Mesodermal cell (in vitro differentiated cells): ENCODE results near the gene SYNE1.

Experiments
- H3K27ac ChIP-seq: 2 replicates; pipeline ENCODE4 v1.7.0; 2013; ENCODE audit warnings: mild to moderate bottlenecking, low read depth, low read length, moderate library complexity; ENCODE audit not compliant: severe bottlenecking
- H3K36me3 ChIP-seq: 2 replicates; pipeline ENCODE4 v1.7.1; 2013; ENCODE audit warnings: mild to moderate bottlenecking, low read length, moderate library complexity; ENCODE audit not compliant: control insufficient read depth, insufficient read depth
- H3K4me1 ChIP-seq: one replicate; pipeline ENCODE4 v1.7.1; 2013; ENCODE audit warnings: mild to moderate bottlenecking, low read length; ENCODE audit not compliant: insufficient read depth, control insufficient read depth, poor library complexity, severe bottlenecking
- H3K4me3 ChIP-seq: 2 replicates; pipeline ENCODE4 v1.7.0; 2013; ENCODE audit warnings: low read length, control low read depth, mild to moderate bottlenecking; ENCODE audit not compliant: insufficient read depth, poor library complexity, severe bottlenecking; ENCODE audit errors: extremely low read depth
- H3K9me3 ChIP-seq: 2 replicates; pipeline ENCODE4 v1.7.1; 2013; ENCODE audit warnings: mild to moderate bottlenecking, low read length, moderate library complexity; ENCODE audit not compliant: control insufficient read depth
- WGBS, 2 experiments: methylation state at CpG; one replicate each; pipeline ENCODE4 v1.1.5; 2013; ENCODE audit warnings: missing lambda C conversion rate in 2 of 2; ENCODE audit not compliant: insufficient coverage in 2 of 2; 5-methylcytosine and 5-hydroxymethylcytosine counted together

Gene SYNE1

DNA sequence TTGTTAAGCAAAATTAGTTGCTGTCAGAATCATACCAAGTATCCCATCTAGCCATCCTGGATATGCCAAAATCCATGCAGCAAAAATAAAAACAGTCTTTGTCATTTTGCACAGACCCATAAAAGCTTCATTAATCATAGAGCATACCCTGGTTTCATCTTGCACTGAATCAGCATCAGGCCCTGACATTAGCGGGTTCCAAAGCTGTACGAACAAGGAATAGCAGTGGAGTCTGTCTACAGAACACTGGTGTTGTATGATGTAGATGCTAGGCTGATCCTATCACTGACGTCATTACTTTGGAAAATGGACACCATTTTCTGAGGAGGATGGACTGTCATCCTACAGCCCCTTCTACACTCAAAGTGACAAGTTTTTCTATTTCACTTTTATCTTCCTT, 514.1 kb downstream of the SYNE1 start:
- no peak overlapping the region for H3K27ac ChIP-seq
- peaks cover 10% of the 10 kb centered on the region for H3K4me1 ChIP-seq
- 100% methylated on average over 1 of the region's 3 CpGs; no CpG with 5 or more reads in 1 of the 2 experiments for WGBS, 2 experiments
- H3K4me3 ChIP-seq: no peak overlapping the region
- H3K36me3 ChIP-seq: peaks cover 22% of the 10 kb centered on the region
- no peaks in the 10 kb centered on the region for H3K9me3 ChIP-seq

DNA sequence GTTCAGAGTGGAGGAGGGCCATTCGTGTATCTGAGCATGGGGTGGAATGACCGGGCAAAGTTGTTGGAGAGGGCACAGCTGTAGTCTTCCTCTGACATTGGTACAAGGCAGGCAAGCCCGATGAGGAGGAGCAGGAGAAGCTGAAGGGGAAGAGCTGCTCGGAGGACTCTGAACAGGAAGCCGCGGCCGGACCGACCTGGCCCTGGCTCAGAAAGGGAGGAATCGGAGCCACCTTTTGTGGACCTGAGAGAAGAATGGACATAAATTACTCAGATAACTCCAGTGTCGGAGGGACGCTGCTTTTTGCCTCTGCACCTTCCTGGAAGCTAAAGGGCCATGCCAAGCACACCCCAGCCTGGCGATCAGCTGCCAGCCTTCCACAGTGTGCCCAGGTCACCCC, 514.7 kb downstream of the SYNE1 start:
- WGBS, 2 experiments: 91 to 96% methylated on average over 8 to 9 of the region's 12 CpGs
- Histone ChIP-seq H3K4me3 (no peak overlapping the region), H3K4me1 (peaks cover 4% of the 10 kb centered on the region), H3K27ac (no peak overlapping the region), H3K36me3 (peaks cover 22% of the 10 kb centered on the region), H3K9me3 (no peaks in the 10 kb centered on the region)

GRCh38 chr6:152121910-152122309, 515.3 kb downstream of the SYNE1 start:
- H3K4me1 ChIP-seq: no peaks in the 10 kb centered on the region
- 86 to 100% methylated on average over 2 of the region's 3 CpGs for WGBS, 2 experiments

DNA sequence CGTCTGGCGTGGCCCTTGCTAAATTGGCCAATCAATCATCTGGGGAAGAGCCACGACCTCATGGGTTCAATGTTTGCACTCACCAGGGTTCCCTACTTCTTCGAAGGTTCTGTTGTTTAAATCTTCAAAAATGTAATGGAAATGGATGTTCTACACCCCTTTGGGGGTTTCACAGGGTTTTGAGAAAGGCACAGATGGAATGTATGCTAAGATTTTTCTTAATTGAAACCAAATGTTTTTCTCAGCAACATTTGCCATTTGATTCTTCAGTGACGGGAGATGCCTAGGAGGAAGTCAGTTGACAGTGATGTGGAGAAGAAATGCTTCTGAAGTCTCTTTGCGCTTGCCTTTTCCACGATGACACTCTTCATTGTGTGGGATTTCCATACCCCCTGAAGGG, 517.3 kb downstream of the SYNE1 start:
- H3K27ac ChIP-seq: no peak overlapping the region
- no peak overlapping the region for H3K4me3 ChIP-seq
- H3K9me3 ChIP-seq: no peaks in the 10 kb centered on the region
- no peaks in the 10 kb centered on the region for H3K4me1 ChIP-seq
- WGBS, 2 experiments: 71 to 87% methylated on average over 4 to 5 of the region's 7 CpGs
- peaks cover 22% of the 10 kb centered on the region for H3K36me3 ChIP-seq

More at GRCh38 chr6:152121910-152122309, 515.3 kb downstream of the SYNE1 start:
- H3K9me3 ChIP-seq: no peaks in the 10 kb centered on the region
- no peak overlapping the region for H3K27ac ChIP-seq
- H3K36me3 ChIP-seq: peaks cover 22% of the 10 kb centered on the region
- H3K4me3 ChIP-seq: no peak overlapping the region

DNA sequence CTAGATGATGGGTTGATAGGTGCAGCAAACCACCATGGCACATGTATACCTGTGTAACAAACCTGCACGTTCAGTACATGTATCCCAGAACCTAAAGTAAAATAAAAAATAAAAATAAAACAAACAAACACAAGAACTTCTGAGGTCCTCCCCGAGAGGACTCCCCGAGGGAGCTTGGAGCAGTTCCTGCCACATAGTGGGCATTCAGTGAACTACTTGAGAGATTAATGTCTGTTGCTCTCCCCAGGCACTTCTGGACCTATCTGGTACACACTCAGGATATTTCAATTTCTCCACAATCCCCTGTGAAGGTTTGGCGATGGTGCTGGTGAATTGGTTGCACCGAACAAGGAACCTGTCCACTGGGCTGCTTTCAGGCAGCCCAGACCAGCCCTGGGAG, 518.5 kb downstream of the SYNE1 start:
- H3K27ac ChIP-seq: no peak overlapping the region

DNA sequence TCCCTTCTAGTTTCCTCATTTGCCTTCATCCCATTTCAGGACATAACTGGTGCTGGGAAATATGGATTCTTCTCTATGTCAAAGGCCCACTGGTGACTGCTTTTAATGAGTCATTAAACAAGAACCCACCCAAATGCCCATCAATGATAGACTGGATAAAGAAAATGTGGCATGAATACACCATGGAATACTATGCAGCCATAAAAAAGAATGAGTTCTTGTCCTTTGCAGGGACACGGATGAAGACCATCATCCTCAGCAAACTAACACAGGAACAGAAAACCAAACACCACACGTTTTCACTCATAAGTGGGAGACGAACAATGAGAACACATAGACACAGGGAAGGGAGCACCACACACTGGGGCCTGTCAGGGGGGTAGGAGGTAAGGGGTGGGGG, 518.9 kb downstream of the SYNE1 start:
- Histone ChIP-seq H3K36me3 (peaks cover 22% of the 10 kb centered on the region), H3K9me3 (no peaks in the 10 kb centered on the region), H3K4me3 (no peak overlapping the region), H3K4me1 (no peaks in the 10 kb centered on the region), H3K27ac (no peak overlapping the region)
- WGBS, 2 experiments: 100% methylated on average over 1 to 2 of the region's 3 CpGs

More for the DNA sequence above, 518.5 kb downstream of the SYNE1 start:
- Histone ChIP-seq H3K9me3 (no peaks in the 10 kb centered on the region), H3K4me3 (no peak overlapping the region), H3K36me3 (peaks cover 22% of the 10 kb centered on the region), H3K4me1 (no peaks in the 10 kb centered on the region)
- WGBS, 2 experiments: 90 to 100% methylated on average over 1 to 2 of the region's 5 CpGs

DNA sequence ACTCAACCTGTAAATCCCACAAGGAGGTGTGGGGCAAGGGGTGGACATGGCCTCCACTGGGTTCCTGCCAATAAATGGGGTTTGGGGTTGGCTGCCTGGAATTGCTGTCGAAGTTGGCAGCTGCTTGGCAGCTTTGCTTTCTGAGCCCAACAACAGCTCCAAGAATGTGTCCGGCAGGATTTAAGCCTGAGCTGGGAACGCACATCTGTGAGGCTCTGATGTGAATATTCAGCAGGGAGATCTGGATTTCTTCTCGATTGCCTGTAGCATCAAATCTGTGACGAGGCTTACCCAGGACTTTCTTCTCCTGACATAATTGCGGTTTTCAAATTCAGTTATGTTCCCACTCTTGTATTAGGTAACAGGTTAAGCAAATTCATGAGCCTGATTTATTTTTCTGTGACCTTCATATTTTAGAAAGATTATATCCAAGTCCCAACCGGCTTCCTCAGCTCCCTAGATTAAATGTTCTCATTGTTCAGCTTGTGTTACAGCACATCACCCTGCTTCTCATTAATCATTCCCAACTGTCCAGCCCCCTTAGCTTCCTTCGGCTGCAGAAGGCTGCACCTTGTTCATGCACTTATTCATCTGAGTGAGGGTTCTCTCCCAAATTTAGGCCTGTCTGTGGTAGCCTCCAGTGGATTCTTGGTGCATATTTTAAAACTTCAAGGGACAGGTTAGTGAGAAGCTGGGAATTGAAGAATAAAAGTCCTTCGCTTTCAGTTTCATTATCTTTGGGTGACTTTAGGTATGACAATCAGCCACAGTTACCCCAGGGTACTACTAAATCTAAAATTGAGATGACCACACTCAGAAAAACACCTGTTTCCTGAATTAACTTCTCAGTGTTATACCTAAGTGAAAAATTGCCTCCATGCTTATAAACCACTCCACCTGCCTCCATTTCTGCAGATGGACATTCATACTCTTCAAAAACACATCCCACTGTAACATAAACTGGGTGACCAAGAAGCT, 519.7 kb downstream of the SYNE1 start:
- Histone ChIP-seq H3K4me1 (no peaks in the 10 kb centered on the region), H3K9me3 (no peaks in the 10 kb centered on the region), H3K36me3 (peaks cover 22% of the 10 kb centered on the region), H3K27ac (no peak overlapping the region), H3K4me3 (no peak overlapping the region)
- WGBS, 2 experiments: 93 to 95% methylated on average over 5 to 8 of the region's 9 CpGs

- Histone ChIP-seq H3K4me3 (no peak overlapping the region), H3K4me1 (no peaks in the 10 kb centered on the region), H3K9me3 (no peaks in the 10 kb centered on the region), H3K27ac (no peak overlapping the region), H3K36me3 (no peaks in the 10 kb centered on the region)
- WGBS, 2 experiments: 79 to 90% methylated on average over 14 to 15 of the region's 15 CpGs
Observed at GRCh38 chr6:152112491-152113261, 524.5 kb downstream of the SYNE1 start.

- Histone ChIP-seq H3K36me3 (no peaks in the 10 kb centered on the region), H3K27ac (no peak overlapping the region), H3K4me3 (no peak overlapping the region), H3K9me3 (no peaks in the 10 kb centered on the region), H3K4me1 (no peaks in the 10 kb centered on the region)
- 93 to 95% methylated on average over 10 to 17 of the region's 20 CpGs for WGBS, 2 experiments
Observed at GRCh38 chr6:152110886-152111820, 526.0 kb downstream of the SYNE1 start.

GRCh38 chr6:152107973-152108372, 529.2 kb downstream of the SYNE1 start:
- no peak overlapping the region for H3K27ac ChIP-seq
- 75 to 83% methylated on average over 2 of the region's 4 CpGs for WGBS, 2 experiments
- no peak overlapping the region for H3K4me3 ChIP-seq
- H3K9me3 ChIP-seq: no peaks in the 10 kb centered on the region
- no peaks in the 10 kb centered on the region for H3K36me3 ChIP-seq
- H3K4me1 ChIP-seq: no peaks in the 10 kb centered on the region
